ENCODE data around the gene ADGRA1. TPM values are rescaled to one million over a fixed set of nuclear protein-coding genes. Genes with fewer than 3 reads are reported as not detected.
"Not testable (repeated sequence)": the region's sequence is repeated elsewhere in the genome, so short reads cannot be mapped to it uniquely, and the experiment has no call there.

The ADGRA1 gene
- total RNA-seq, 1 experiment from 2014 or later, result not detected

GRCh38 chr10:133133471-133134231 is 45.9 kb downstream of the ADGRA1 start:
- POLR2A ChIA-PET (ENCODE audit: unreplicated experiment), result no interaction called here
- ATAC-seq, result no peak
- intact Hi-C loops (cut with micrococcal nuclease), result no loop called here

DNA sequence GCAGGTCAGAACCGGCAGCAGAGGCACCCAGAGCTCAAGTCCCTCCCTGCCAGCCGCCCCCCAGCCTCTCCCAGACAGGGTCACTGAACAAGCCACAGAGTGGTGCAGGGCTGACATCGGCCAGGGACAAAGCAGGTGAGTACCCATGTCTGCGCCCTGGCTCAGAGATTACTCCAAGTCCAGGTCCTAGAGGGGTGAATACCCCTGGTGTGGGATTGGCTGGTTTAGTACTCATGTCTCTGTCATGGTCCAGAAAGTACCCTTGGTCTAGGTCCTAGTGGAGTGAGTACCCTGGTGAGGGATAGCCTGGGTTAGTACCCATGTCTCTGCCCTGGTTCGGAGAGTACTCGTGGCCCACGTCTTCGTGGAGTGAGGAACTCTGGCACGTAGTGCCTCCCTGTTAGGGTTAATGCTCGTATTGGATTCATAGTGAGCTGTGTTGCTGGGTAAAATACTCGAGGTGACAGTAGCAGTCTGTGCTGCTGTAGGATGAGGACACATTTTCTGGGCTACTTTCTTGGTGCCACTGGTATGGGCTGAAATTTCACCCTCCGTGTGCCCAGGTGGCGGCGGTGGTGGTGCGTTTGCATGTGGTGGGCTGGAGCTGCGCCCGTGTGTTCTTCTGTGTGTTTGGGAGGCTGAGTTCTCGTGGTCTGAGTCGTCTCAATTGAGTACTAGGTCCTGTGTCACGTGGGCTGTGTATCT is 46.8 kb downstream of the ADGRA1 start:
- Histone ChIP-seq H4K20me1 (ENCODE audit: low read length) (no peaks in the 10 kb centered on the region), H3K9me2 (replicated peaks; ENCODE audit: low read length) (no peaks in the 10 kb centered on the region), H3K4me2 (ENCODE audit: low read length) (no peak overlapping the region), H3K27ac (ENCODE audit: low read length) (no peak overlapping the region), H3K9me3 (ENCODE audit: low read length) (no peaks in the 10 kb centered on the region), H2AFZ (ENCODE audit: low read length) (no peak overlapping the region), H3F3A (ENCODE audit: low read length, unreplicated experiment) (no peaks in the 10 kb centered on the region), H3K79me2 (ENCODE audit: low read length) (no peaks in the 10 kb centered on the region), H3K4me3 (ENCODE audit: low read length) (no peak overlapping the region), H3K9ac (ENCODE audit: low read length) (no peak overlapping the region), H3K27me3 (ENCODE audit: low read length) (no peaks in the 10 kb centered on the region; the same call in 1 of the 2 replicates), H3K4me1 (ENCODE audit: insufficient read depth, low read length) (no peaks in the 10 kb centered on the region), H3K36me3 (ENCODE audit: low read depth, low read length) (no peaks in the 10 kb centered on the region)
- POLR2A ChIA-PET (ENCODE audit: unreplicated experiment), result no interaction called here
- no peak for ATAC-seq
- BruUV-seq (replicated peaks), result no TSS peak
- intact Hi-C loops (cut with micrococcal nuclease), result no loop called here
- no peak for TF ChIP-seq EZH2 (IDR thresholded peaks at IDR 0.05; ENCODE audit: low read length, unreplicated experiment)
- TF ChIP-seq EZH2phosphoT487 (IDR thresholded peaks at IDR 0.05; ENCODE audit: borderline replicate concordance, low read length), result no peak
- TF ChIP-seq, protein P1, sequence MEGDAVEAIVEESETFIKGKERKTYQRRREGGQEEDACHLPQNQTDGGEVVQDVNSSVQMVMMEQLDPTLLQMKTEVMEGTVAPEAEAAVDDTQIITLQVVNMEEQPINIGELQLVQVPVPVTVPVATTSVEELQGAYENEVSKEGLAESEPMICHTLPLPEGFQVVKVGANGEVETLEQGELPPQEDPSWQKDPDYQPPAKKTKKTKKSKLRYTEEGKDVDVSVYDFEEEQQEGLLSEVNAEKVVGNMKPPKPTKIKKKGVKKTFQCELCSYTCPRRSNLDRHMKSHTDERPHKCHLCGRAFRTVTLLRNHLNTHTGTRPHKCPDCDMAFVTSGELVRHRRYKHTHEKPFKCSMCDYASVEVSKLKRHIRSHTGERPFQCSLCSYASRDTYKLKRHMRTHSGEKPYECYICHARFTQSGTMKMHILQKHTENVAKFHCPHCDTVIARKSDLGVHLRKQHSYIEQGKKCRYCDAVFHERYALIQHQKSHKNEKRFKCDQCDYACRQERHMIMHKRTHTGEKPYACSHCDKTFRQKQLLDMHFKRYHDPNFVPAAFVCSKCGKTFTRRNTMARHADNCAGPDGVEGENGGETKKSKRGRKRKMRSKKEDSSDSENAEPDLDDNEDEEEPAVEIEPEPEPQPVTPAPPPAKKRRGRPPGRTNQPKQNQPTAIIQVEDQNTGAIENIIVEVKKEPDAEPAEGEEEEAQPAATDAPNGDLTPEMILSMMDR (conservative IDR thresholded peaks at IDR 0.05; ENCODE audit: low read depth, low read length), result no peak
- no peak for DNase-seq
- CTCF ChIA-PET, result no interaction called here

More at GRCh38 chr10:133133471-133134231, 45.9 kb downstream of the ADGRA1 start:
- Histone ChIP-seq H3K36me3 (ENCODE audit: low read depth, low read length) (no peaks in the 10 kb centered on the region), H3F3A (ENCODE audit: low read length, unreplicated experiment) (no peaks in the 10 kb centered on the region), H3K9me3 (ENCODE audit: low read length) (no peaks in the 10 kb centered on the region), H2AFZ (ENCODE audit: low read length) (no peak overlapping the region), H3K4me3 (ENCODE audit: low read length) (no peak overlapping the region), H3K4me2 (ENCODE audit: low read length) (no peak overlapping the region), H3K27me3 (ENCODE audit: low read length) (no peaks in the 10 kb centered on the region; the same call in 1 of the 2 replicates), H3K79me2 (ENCODE audit: low read length) (no peaks in the 10 kb centered on the region), H3K9me2 (replicated peaks; ENCODE audit: low read length) (no peaks in the 10 kb centered on the region), H3K4me1 (ENCODE audit: insufficient read depth, low read length) (no peaks in the 10 kb centered on the region), H3K27ac (ENCODE audit: low read length) (no peak overlapping the region), H3K9ac (ENCODE audit: low read length) (no peak overlapping the region), H4K20me1 (ENCODE audit: low read length) (no peaks in the 10 kb centered on the region)
- no TSS peak for BruUV-seq (replicated peaks)
- DNase-seq, result no peak
- TF ChIP-seq, protein P1 (conservative IDR thresholded peaks at IDR 0.05; ENCODE audit: low read depth, low read length), result no peak
- TF ChIP-seq EZH2phosphoT487 (IDR thresholded peaks at IDR 0.05; ENCODE audit: borderline replicate concordance, low read length) (no peak), EZH2 (IDR thresholded peaks at IDR 0.05; ENCODE audit: low read length, unreplicated experiment) (no peak)
- CTCF ChIA-PET, result no interaction called here

DNA sequence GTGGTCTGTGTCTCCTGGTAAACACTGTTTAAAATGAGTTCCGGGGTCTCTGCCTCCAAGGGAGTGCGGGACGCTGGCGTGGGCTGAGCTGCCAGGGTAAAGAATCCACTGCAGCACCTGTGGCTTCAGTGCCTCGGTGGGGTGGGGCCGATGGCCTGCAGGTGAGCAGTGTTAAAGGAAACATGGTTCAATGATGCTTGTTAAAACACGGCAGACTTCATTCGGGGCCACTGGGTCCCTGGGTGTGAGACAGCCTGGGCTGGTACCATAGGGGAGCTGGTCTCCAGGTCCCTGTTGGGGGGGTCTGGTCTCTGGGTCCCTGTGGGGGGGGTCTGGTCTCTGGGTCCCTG is 47.4 kb downstream of the ADGRA1 start:
- H3K4me3 ChIP-seq (ENCODE audit: low read length), result no peak overlapping the region
- no peaks in the 10 kb centered on the region for H3K4me1 ChIP-seq (ENCODE audit: insufficient read depth, low read length)
- no peak for DNase-seq
- intact Hi-C loops (cut with micrococcal nuclease), result no loop called here
- H3K27me3 ChIP-seq (ENCODE audit: low read length), result no peaks in the 10 kb centered on the region
- no peaks in the 10 kb centered on the region for H3K36me3 ChIP-seq (ENCODE audit: low read depth, low read length)
- H2AFZ ChIP-seq (ENCODE audit: low read length), result no peak overlapping the region
- no peaks in the 10 kb centered on the region for H3K9me3 ChIP-seq (ENCODE audit: low read length)
- H3K4me2 ChIP-seq (ENCODE audit: low read length), result no peak overlapping the region
- no peaks in the 10 kb centered on the region for H3K9me2 ChIP-seq (replicated peaks; ENCODE audit: low read length)
- H3K9ac ChIP-seq (ENCODE audit: low read length), result no peak overlapping the region
- TF ChIP-seq EZH2phosphoT487 (IDR thresholded peaks at IDR 0.05; ENCODE audit: borderline replicate concordance, low read length) (no peak), EZH2 (IDR thresholded peaks at IDR 0.05; ENCODE audit: low read length, unreplicated experiment) (no peak)
- TF ChIP-seq, protein P1 (conservative IDR thresholded peaks at IDR 0.05; ENCODE audit: low read depth, low read length), result no peak
- H3K79me2 ChIP-seq (ENCODE audit: low read length), result no peaks in the 10 kb centered on the region
- ChIA-PET CTCF (no interaction called here), POLR2A (ENCODE audit: unreplicated experiment) (no interaction called here)
- no peak for ATAC-seq
- no TSS peak for BruUV-seq (replicated peaks)
- no peaks in the 10 kb centered on the region for H3F3A ChIP-seq (ENCODE audit: low read length, unreplicated experiment)
- H3K27ac ChIP-seq (ENCODE audit: low read length), result no peak overlapping the region
- H4K20me1 ChIP-seq (ENCODE audit: low read length), result no peaks in the 10 kb centered on the region

GRCh38 chr10:133137486-133138145 is 49.9 kb downstream of the ADGRA1 start:
- H2AFZ ChIP-seq (ENCODE audit: low read length); DNase-seq; BruUV-seq (replicated peaks); H3K4me2 ChIP-seq (ENCODE audit: low read length); H3K36me3 ChIP-seq (ENCODE audit: low read depth, low read length); CTCF ChIA-PET; intact Hi-C loops (cut with micrococcal nuclease); H3K4me1 ChIP-seq (ENCODE audit: insufficient read depth, low read length); ATAC-seq; H3K9me2 ChIP-seq (replicated peaks; ENCODE audit: low read length); H3K27me3 ChIP-seq (ENCODE audit: low read length); H3K4me3 ChIP-seq (ENCODE audit: low read length); H3K9ac ChIP-seq (ENCODE audit: low read length); H3K9me3 ChIP-seq (ENCODE audit: low read length); H3F3A ChIP-seq (ENCODE audit: low read length, unreplicated experiment); H3K27ac ChIP-seq (ENCODE audit: low read length); POLR2A ChIA-PET (ENCODE audit: unreplicated experiment); H3K79me2 ChIP-seq (ENCODE audit: low read length); H4K20me1 ChIP-seq (ENCODE audit: low read length): not testable (repeated sequence)

All from PC-3 (cell line).